Measurements from ENCODE around the gene COL7A1.

COL7A1 gene

GRCh38 chr3:48571938-48572337 is 23.2 kb downstream of the COL7A1 start:
- TF ChIP-seq, protein P1, sequence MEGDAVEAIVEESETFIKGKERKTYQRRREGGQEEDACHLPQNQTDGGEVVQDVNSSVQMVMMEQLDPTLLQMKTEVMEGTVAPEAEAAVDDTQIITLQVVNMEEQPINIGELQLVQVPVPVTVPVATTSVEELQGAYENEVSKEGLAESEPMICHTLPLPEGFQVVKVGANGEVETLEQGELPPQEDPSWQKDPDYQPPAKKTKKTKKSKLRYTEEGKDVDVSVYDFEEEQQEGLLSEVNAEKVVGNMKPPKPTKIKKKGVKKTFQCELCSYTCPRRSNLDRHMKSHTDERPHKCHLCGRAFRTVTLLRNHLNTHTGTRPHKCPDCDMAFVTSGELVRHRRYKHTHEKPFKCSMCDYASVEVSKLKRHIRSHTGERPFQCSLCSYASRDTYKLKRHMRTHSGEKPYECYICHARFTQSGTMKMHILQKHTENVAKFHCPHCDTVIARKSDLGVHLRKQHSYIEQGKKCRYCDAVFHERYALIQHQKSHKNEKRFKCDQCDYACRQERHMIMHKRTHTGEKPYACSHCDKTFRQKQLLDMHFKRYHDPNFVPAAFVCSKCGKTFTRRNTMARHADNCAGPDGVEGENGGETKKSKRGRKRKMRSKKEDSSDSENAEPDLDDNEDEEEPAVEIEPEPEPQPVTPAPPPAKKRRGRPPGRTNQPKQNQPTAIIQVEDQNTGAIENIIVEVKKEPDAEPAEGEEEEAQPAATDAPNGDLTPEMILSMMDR (IDR thresholded peaks at IDR 0.05; ENCODE audit: low read depth, low read length): no peak
- in situ Hi-C loops (cut with HindIII; ENCODE audit: low sequenced_read_pairs): no loop called here
- no peak for DNase-seq (ENCODE audit: low read depth, low spot score)

GRCh38 chr3:48569808-48570450 is 25.2 kb downstream of the COL7A1 start:
- in situ Hi-C loops (cut with HindIII; ENCODE audit: low sequenced_read_pairs): no loop called here
- DNase-seq (ENCODE audit: low read depth, low spot score): no peak
- TF ChIP-seq, protein P1 (IDR thresholded peaks at IDR 0.05; ENCODE audit: low read depth, low read length): no peak
- H3K4me3 ChIP-seq (ENCODE audit: low read depth, low read length): no peak overlapping the region

More at GRCh38 chr3:48571938-48572337, 23.2 kb downstream of the COL7A1 start:
- no peak overlapping the region for H3K4me3 ChIP-seq (ENCODE audit: low read depth, low read length)

DNA sequence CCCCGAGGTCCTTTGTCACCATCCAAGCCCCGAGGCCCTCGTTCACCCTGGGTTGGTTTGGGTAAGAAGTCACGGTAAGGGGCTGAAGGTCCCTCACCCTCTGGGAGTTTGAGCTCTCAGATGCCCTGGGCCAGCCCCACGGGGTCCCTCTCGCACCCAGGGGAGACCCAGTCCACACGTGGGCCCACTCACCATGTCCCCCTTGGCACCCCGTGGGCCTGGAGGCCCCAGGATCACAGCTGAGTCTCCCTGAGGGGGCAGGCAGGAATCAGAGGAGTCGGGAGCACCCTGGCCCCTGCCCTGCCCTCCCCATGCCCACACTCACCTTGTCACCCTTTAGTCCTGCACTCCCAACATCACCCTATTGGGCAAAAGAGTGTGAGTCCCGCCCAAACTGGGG is 25.7 kb downstream of the COL7A1 start:
- TF ChIP-seq, protein P1 (IDR thresholded peaks at IDR 0.05; ENCODE audit: low read depth, low read length): no peak
- no peak for DNase-seq (ENCODE audit: low read depth, low spot score)
- H3K4me3 ChIP-seq (ENCODE audit: low read depth, low read length): no peak overlapping the region
- in situ Hi-C loops (cut with HindIII; ENCODE audit: low sequenced_read_pairs): no loop called here

- H3K4me3 ChIP-seq (ENCODE audit: low read depth, low read length): no peak overlapping the region
- TF ChIP-seq, protein P1 (IDR thresholded peaks at IDR 0.05; ENCODE audit: low read depth, low read length): no peak
- DNase-seq (ENCODE audit: low read depth, low spot score): no peak
- in situ Hi-C loops (cut with HindIII; ENCODE audit: low sequenced_read_pairs): no loop called here
Measured at GRCh38 chr3:48568476-48568875, 26.7 kb downstream of the COL7A1 start.

DNA sequence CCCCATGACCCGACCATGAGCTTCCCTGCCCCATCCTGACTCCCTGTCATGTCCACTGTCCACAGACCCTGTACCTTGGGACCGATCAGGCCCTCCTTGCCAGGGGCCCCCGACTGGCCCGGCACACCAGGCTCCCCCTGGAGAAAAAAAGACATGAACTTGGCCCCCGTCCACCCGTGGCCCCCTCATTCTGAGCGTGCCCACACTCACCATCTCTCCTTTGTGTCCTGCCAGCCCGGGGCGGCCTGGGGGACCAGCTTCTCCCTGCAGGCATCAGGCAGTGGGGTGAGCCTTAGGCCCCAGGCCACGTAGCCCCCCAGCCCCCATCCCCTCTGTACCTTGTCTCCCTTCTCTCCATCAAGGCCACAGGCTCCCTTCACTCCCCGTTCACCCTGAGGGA is 27.6 kb downstream of the COL7A1 start:
- TF ChIP-seq, protein P1 (IDR thresholded peaks at IDR 0.05; ENCODE audit: low read depth, low read length): no peak

GRCh38 chr3:48567090-48567489 is 28.0 kb downstream of the COL7A1 start:
- in situ Hi-C loops (cut with HindIII; ENCODE audit: low sequenced_read_pairs): no loop called here
- H3K4me3 ChIP-seq (ENCODE audit: low read depth, low read length): no peak overlapping the region
- DNase-seq (ENCODE audit: low read depth, low spot score): no peak
- TF ChIP-seq, protein P1 (IDR thresholded peaks at IDR 0.05; ENCODE audit: low read depth, low read length): no peak

More for the DNA sequence above, 27.6 kb downstream of the COL7A1 start:
- no peak overlapping the region for H3K4me3 ChIP-seq (ENCODE audit: low read depth, low read length)
- in situ Hi-C loops (cut with HindIII; ENCODE audit: low sequenced_read_pairs): no loop called here
- DNase-seq (ENCODE audit: low read depth, low spot score): no peak
